GM19397 (cell line): ENCODE results near the gene TBC1D3C.
"Not testable (repeated sequence)": the region's sequence is repeated elsewhere in the genome, so short reads cannot be mapped to it uniquely, and the experiment has no call there.

Experiments used
- ATAC-seq: cut with Tn5 transposase; IDR thresholded peaks from one replicate; pipeline ENCODE4 v1.9.1; 2021; ENCODE audit warnings: mild to moderate bottlenecking, moderate library complexity; ENCODE audit not compliant: unreplicated experiment

The TBC1D3C gene

DNA sequence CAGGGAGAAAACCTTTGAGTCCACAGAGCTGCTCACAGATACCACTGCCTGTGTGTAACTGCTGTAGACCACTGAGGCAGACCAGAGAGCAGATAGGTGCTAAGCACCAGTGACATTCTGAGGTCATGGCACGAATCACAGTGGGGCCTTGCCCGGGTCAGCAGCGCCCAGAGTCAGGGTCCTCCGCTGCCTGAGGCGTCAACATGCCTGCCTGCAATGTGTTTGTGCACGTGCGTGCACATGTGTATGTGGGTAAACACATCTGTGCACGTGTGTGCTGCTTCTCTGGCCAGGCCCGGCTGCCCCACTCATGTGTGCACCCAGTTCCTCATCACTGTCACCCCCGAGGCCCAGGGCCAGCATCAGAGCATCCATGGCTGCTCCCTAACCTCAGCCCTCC, at the start of gene TBC1D3C:
Gene TBC1D3C, minus strand, starts transcription at position 101 of the 400 bp plus-strand sequence. CDS start 1,568 bp downstream, outside the sequence.
- ATAC-seq, result not testable (repeated sequence)

DNA sequence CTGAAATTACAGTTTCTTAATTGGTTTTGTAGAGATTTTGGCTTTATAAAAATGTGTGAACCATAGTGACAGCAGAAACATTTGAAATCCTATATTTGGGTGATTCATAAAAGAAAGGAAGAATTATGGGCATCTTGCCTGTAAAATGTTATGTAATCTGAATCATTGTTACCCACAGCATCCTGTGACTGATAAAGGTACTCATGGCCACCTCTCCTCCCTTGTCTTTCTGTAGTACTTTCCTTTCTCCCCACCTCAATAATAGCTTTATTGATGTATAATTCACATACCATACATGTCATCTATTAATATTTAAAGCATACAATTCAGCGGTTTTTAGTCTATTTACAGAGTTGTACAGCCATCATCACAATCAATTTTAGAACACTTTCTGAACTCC, 30.8 kb upstream of the TBC1D3C start:
- ATAC-seq, result not testable (repeated sequence)

DNA sequence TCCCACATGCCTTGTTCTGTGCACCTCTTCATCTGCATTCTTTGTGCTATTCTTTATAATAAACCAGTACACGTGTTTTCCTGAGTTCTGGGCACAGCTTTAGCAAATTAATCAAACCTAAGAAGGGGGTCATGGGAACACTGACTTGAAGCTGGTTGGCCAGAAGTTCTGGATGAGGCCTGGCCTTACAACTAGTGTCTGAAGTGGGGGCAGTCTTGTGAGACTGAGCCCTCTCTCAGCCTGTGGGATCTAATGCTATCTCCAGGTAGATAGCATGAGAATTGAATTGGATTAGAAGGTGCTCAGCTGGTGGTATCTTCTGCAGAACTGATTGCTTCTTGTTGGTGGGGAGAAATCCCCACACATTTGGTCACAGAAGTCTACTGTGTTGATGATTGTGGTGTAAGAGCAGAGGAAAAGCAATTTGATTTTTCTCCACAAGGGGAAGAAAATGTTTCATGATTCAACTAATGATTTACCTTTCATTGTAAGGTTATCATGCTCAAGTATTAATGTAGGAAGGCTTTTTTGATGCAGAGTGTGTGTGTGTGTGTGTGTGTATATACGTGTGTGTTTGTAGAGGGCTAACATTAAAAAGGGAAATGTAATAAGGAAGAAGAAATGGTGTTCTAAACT, 25.7 kb upstream of the TBC1D3C start:
- ATAC-seq, result not testable (repeated sequence)

DNA sequence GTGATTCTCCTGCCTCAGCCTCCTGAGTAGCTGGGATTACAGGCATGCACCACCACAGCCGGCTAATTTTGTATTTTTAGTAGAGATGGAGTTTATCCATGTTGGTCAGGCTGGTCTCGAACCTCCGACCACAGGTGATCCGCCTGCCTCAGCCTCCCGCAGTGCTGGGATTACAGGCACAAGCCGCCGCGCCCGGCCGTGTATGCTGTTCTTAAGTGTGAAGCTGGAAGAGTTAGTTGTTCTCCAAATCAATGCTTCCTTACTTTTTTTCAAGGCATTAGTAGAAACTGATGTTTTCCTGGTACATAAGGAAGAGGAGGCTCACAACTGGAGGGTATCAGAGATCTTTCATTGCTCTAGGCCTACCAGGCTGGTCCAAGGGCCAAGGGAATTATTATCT, 19.7 kb upstream of the TBC1D3C start:
- not testable (repeated sequence) for ATAC-seq

DNA sequence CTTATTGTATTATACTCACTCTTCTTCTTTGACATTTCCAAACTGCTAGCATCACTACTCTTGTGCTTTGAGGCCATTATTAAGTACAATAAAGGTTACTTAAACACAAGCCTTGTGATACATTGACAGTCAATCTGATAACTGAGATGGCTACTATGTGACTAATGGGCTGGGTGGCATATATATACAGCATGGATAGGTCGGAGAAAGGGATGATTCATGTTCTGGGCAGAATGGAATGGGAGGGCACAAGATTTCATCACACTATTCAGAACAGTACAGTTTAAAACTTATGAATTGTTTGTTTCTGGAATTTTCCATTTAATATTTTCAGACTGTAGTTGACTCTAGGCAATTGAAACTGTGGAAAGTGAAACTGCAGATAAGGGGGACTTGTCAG, 18.9 kb upstream of the TBC1D3C start:
- not testable (repeated sequence) for ATAC-seq
